Panc1 (cell line): ENCODE results near the gene TMEFF1. TPM values are rescaled to one million over a fixed set of nuclear protein-coding genes. Genes with fewer than 3 reads are reported as not detected.

Experiments
- ATAC-seq: fragments of 200-7000 bp; cut with Tn5 transposase; 2 replicates; pipeline ENCODE4 v1.9.1; 2020; ENCODE audit warnings: mild to moderate bottlenecking, moderate library complexity
- Bru-seq: library from RNA; stranded (reverse); fragments of 400-500 nt; gene quantifications from one replicate; lab custom pipeline; 2021; lab: Mats Ljungman, UMichigan
- BruChase-seq, 2 experiments: library from RNA; stranded (reverse); fragments of 400-500 nt; gene quantifications; one replicate each; lab custom pipeline; 2021; lab: Mats Ljungman, UMichigan
- BruUV-seq: library from RNA; stranded (reverse); fragments of 400-500 nt; replicated peaks from 2 replicates; lab custom pipeline; 2021; lab: Mats Ljungman, UMichigan
- CTCF ChIA-PET: fragments of 300-600 bp; sonication (Branson Sonifier 250); formaldehyde crosslinking; loops from one replicate; lab custom pipeline; 2022; ENCODE audit warnings: antibody characterized with exemption; lab: Charles Lee
- POLR2A ChIA-PET: fragments of 300-600 bp; sonication (Branson Sonifier 250); formaldehyde crosslinking; loops from one replicate; lab custom pipeline; 2022; ENCODE audit warnings: antibody characterized with exemption; lab: Charles Lee
- DNase-seq: peaks from one replicate; pipeline ENCODE4 v3.0.0-alpha.2; 2010; ENCODE audit warnings: low read depth, low spot score
- H3K27ac ChIP-seq: 2 replicates; pipeline ENCODE4 v1.5.1; 2011; ENCODE audit warnings: mild to moderate bottlenecking, low read length, inconsistent platforms
- H3K27me3 ChIP-seq: fragments of 200-500 bp; sonication (Bioruptor generic); 2 replicates; pipeline ENCODE4 v1.6.0; 2014; ENCODE audit warnings: low read length, inconsistent platforms; ENCODE audit not compliant: control insufficient read depth, insufficient read depth
- H3K36me3 ChIP-seq: fragments of 200-500 bp; sonication (Bioruptor generic); 2 replicates; pipeline ENCODE4 v1.5.1; 2014; ENCODE audit warnings: inconsistent platforms, mild to moderate bottlenecking, low read length, moderate library complexity; ENCODE audit not compliant: control insufficient read depth, insufficient read depth
- H3K4me1 ChIP-seq: 2 replicates; pipeline ENCODE4 v1.5.1; 2011; ENCODE audit warnings: inconsistent platforms, mild to moderate bottlenecking, low read length, moderate library complexity; ENCODE audit not compliant: control insufficient read depth, insufficient read depth
- H3K4me3 ChIP-seq, 2 experiments: 2 replicates each; pipeline ENCODE4 v1.5.1; 2011 to 2012; ENCODE audit warnings: low read depth in 2 of 2, low read length in 2 of 2, mild to moderate bottlenecking in 2 of 2, inconsistent platforms in 1 of 2, moderate library complexity in 1 of 2
- H3K9me3 ChIP-seq: fragments of 200-500 bp; sonication (Bioruptor generic); 2 replicates; pipeline ENCODE4 v1.5.1; 2014; ENCODE audit warnings: low read depth, mild to moderate bottlenecking, inconsistent platforms, low read length, moderate library complexity; ENCODE audit not compliant: control insufficient read depth, insufficient read depth
- POLR2AphosphoS5 ChIP-seq: IDR thresholded peaks from 2 replicates; pipeline ENCODE4 v1.6.1; 2012; ENCODE audit warnings: mild to moderate bottlenecking, low read depth, low read length, moderate library complexity
- REST ChIP-seq, 2 experiments: IDR thresholded peaks; 2 replicates each; pipeline ENCODE4 v1.6.1; 2011 to 2012; ENCODE audit warnings: low read depth in 2 of 2, control low read depth in 1 of 2, low read length in 1 of 2, mild to moderate bottlenecking in 1 of 2, moderate library complexity in 1 of 2; ENCODE audit not compliant: insufficient read depth in 1 of 2
- SIN3A ChIP-seq: IDR thresholded peaks from 2 replicates; pipeline ENCODE4 v1.6.1; 2012; ENCODE audit warnings: low read depth, mild to moderate bottlenecking, low read length, moderate library complexity, borderline replicate concordance; ENCODE audit not compliant: insufficient read depth
- TCF7L2 ChIP-seq: IDR thresholded peaks from 2 replicates; pipeline ENCODE4 v1.6.1; 2011; ENCODE audit warnings: mild to moderate bottlenecking, low read depth, low read length, inconsistent platforms
- in situ Hi-C: cut with HindIII; loops from 2 replicates; pipeline ENCODE4 v1.10.0; 2016; ENCODE audit warnings: low sequenced_read_pairs, low pct_unique_long_range_greater_than_20kb
- intact Hi-C: fragments of 100-400 bp; cut with micrococcal nuclease; formaldehyde crosslinking; loops from one replicate; pipeline ENCODE4 v1.10.0; 2022; ENCODE audit not compliant: unreplicated experiment
- long read RNA-seq: library from polyadenylated mRNA; unstranded; transcript quantifications from one replicate; pipeline ENCODE4 v2.0.0, GENCODE V29; 2021; ENCODE audit not compliant: unreplicated experiment
- polyA plus RNA-seq: library from polyadenylated mRNA; unstranded; fragments of >200 nt; gene quantifications from one replicate; pipeline ENCODE4 v1.2.1, GENCODE V29; 2012; ENCODE audit warnings: missing spikeins; ENCODE audit not compliant: insufficient read length
- total RNA-seq: library from RNA; stranded (reverse); gene quantifications from one replicate; pipeline ENCODE4 v1.2.1, GENCODE V29; 2021; ENCODE audit not compliant: unreplicated experiment
- TF ChIP-seq, protein P1 (sequence below): fragments of 450-650 bp; IDR thresholded peaks from 2 replicates; pipeline ENCODE4 v1.5.1; 2017; ENCODE audit warnings: mild to moderate bottlenecking

The TMEFF1 gene
- total RNA-seq (2.2 TPM), Bru-seq, nascent RNA (percentile 32 among the genes with signal in this experiment), BruChase-seq, experiment 1, labeled RNA remaining after a 2-hour chase (percentile 40 among the genes with signal in this experiment), BruChase-seq, experiment 2, labeled RNA remaining after a 6-hour chase (percentile 55 among the genes with signal in this experiment)
- polyA plus RNA-seq = 0.88 TPM
- long read RNA-seq, transcript TMEFF1-201 (10 exons, 2,611 nt) = major isoform, 7 of 7 reads
- long read RNA-seq, partial matches to known transcripts = 0 of 7 reads
- long read RNA-seq, other reads (novel, unspliced or antisense) = 0 of 7 reads

- ATAC-seq (peak; percentile 86), DNase-seq (no peak)
- H3K27ac ChIP-seq = no peak within 1 kb of the TSS
- BruUV-seq = no TSS peak
- H3K9me3 ChIP-seq = no peaks in the 10 kb centered on the region
- peak within 1 kb of the TSS; percentile 50 to 58 for H3K4me3 ChIP-seq
- intact Hi-C loops = no loop called here
- in situ Hi-C loops = no loop called here
- H3K36me3 ChIP-seq = no peaks in the 10 kb centered on the region
- no peak for TF ChIP-seq REST (IDR thresholded peaks at IDR 0.05; ENCODE audit: insufficient read depth in 1 of 2, low read depth in 2 of 2, low read length in 1 of 2)
- TF ChIP-seq, protein P1, sequence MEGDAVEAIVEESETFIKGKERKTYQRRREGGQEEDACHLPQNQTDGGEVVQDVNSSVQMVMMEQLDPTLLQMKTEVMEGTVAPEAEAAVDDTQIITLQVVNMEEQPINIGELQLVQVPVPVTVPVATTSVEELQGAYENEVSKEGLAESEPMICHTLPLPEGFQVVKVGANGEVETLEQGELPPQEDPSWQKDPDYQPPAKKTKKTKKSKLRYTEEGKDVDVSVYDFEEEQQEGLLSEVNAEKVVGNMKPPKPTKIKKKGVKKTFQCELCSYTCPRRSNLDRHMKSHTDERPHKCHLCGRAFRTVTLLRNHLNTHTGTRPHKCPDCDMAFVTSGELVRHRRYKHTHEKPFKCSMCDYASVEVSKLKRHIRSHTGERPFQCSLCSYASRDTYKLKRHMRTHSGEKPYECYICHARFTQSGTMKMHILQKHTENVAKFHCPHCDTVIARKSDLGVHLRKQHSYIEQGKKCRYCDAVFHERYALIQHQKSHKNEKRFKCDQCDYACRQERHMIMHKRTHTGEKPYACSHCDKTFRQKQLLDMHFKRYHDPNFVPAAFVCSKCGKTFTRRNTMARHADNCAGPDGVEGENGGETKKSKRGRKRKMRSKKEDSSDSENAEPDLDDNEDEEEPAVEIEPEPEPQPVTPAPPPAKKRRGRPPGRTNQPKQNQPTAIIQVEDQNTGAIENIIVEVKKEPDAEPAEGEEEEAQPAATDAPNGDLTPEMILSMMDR = peak; percentile 49
- H3K4me1 ChIP-seq = no peaks in the 10 kb centered on the region
- ChIA-PET CTCF (no interaction called here), POLR2A (no interaction called here)
- no peaks in the 10 kb centered on the region for H3K27me3 ChIP-seq
Measured at GRCh38 chr9:100472788-100473275, at the start of gene TMEFF1. TSS of gene TMEFF1 (plus strand) at chr9:100473149. CDS start at chr9:100473545, 396 bp downstream.

DNA sequence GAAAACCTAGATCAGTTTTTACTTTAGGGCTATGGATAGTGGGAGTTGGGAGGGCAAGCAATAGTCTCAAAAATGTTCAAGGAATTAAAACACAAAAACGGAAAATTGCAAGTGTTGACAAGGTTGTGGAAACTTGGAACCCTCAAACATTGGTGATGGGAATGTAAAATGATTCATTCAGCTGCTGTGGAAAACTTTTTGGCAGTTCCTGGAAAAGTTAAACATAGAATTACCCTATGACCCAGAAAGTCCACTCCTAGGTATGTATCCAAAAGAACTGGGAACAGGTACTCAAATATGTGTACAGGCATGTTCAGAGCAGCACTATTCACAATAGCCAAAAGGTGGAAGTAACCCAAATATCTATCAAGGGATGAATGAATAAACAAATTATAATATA lies 47.2 kb upstream of the TMEFF1 start:
- DNase-seq = no peak
- POLR2A ChIA-PET = no interaction called here

More for the DNA sequence above, 47.2 kb upstream of the TMEFF1 start:
- no peaks in the 10 kb centered on the region for H3K36me3 ChIP-seq
- H3K4me3 ChIP-seq = peak overlapping the region in 1 of 2 experiments; percentile 72; a peak in 3 of 4 replicates
- intact Hi-C loops (loop anchor here (5.0 kb wide), 1 partner anchor 73 kb away; the partner anchor contains the start of gene TEX10), in situ Hi-C loops (no loop called here)
- no TSS peak for BruUV-seq
- H3K9me3 ChIP-seq = no peaks in the 10 kb centered on the region
- ATAC-seq = no peak
- H3K4me1 ChIP-seq = peaks cover 20% of the 10 kb centered on the region
- TF ChIP-seq REST (IDR thresholded peaks at IDR 0.05; ENCODE audit: insufficient read depth in 1 of 2, low read depth in 2 of 2, low read length in 1 of 2) = no peak
- no peak for TF ChIP-seq SIN3A
- no peak for TF ChIP-seq TCF7L2
- TF ChIP-seq POLR2AphosphoS5 = no peak
- TF ChIP-seq, protein P1 = no peak
- no peaks in the 10 kb centered on the region for H3K27me3 ChIP-seq
- CTCF ChIA-PET = no interaction called here
- H3K27ac ChIP-seq = peak overlapping the region; percentile 94
